Mesenchymal stem cell (in vitro differentiated cells and primary cell): ENCODE results near the gene CGREF1.

Experiments
- DNase-seq: peaks from one replicate; pipeline ENCODE4 v3.0.0-alpha.2; 2013
- H2AFZ ChIP-seq: one replicate; pipeline ENCODE4 v1.6.1; 2013; ENCODE audit warnings: low read depth, mild to moderate bottlenecking, control low read depth, inconsistent platforms, low read length, moderate library complexity
- H2AK5ac ChIP-seq: 2 replicates; pipeline ENCODE4 v1.6.1; 2013; ENCODE audit warnings: low read length, moderate library complexity, mild to moderate bottlenecking, inconsistent platforms; ENCODE audit not compliant: severe bottlenecking
- H2BK120ac ChIP-seq: one replicate; pipeline ENCODE4 v1.6.1; 2013; ENCODE audit warnings: low read depth, mild to moderate bottlenecking, inconsistent platforms, low read length, moderate library complexity
- H2BK12ac ChIP-seq, 2 experiments: one replicate each; pipeline ENCODE4 v1.6.1; 2013; ENCODE audit warnings: inconsistent platforms in 2 of 2, low read length in 2 of 2, mild to moderate bottlenecking in 2 of 2, moderate library complexity in 2 of 2, control low read depth in 1 of 2
- H2BK15ac ChIP-seq: one replicate; pipeline ENCODE4 v1.6.1; 2013; ENCODE audit warnings: mild to moderate bottlenecking, low read depth, inconsistent platforms; ENCODE audit not compliant: poor library complexity, severe bottlenecking
- H2BK5ac ChIP-seq: 2 replicates; pipeline ENCODE4 v1.6.1; 2013; ENCODE audit warnings: low read depth, mild to moderate bottlenecking, low read length, control low read depth, inconsistent platforms; ENCODE audit not compliant: poor library complexity, severe bottlenecking
- H3K14ac ChIP-seq, 2 experiments: one replicate each; pipeline ENCODE4 v1.6.1; 2013; ENCODE audit warnings: inconsistent platforms in 2 of 2, low read length in 2 of 2, control low read depth in 1 of 2, mild to moderate bottlenecking in 1 of 2, moderate library complexity in 1 of 2
- H3K18ac ChIP-seq, 2 experiments: one replicate each; pipeline ENCODE4 v1.6.1; 2013; ENCODE audit warnings: inconsistent platforms in 2 of 2, low read length in 2 of 2, control low read depth in 1 of 2, low read depth in 1 of 2, mild to moderate bottlenecking in 1 of 2
- H3K23ac ChIP-seq, 2 experiments: one replicate each; pipeline ENCODE4 v1.6.1; 2013; ENCODE audit warnings: inconsistent platforms in 2 of 2, low read length in 2 of 2, mild to moderate bottlenecking in 2 of 2, moderate library complexity in 2 of 2, control low read depth in 1 of 2
- H3K27ac ChIP-seq: 2 replicates; pipeline ENCODE4 v1.5.1; 2013; ENCODE audit warnings: mild to moderate bottlenecking, moderate library complexity, low read length, control low read depth, inconsistent platforms; ENCODE audit not compliant: poor library complexity, severe bottlenecking
- H3K27me3 ChIP-seq, 2 experiments: 2 replicates each; pipeline versions ENCODE4 v1.6.1 to v1.7.0; 2013; ENCODE audit warnings: low read length in 2 of 2, mild to moderate bottlenecking in 2 of 2, moderate library complexity in 2 of 2, control low read depth in 1 of 2, inconsistent platforms in 1 of 2; ENCODE audit not compliant: control insufficient read depth in 1 of 2, insufficient read depth in 1 of 2
- H3K36me3 ChIP-seq, 2 experiments: 2 replicates each; pipeline versions ENCODE4 v1.6.1 to v1.7.0; 2013; ENCODE audit warnings: low read length in 2 of 2, control low read depth in 1 of 2, inconsistent platforms in 1 of 2, low read depth in 1 of 2, mild to moderate bottlenecking in 1 of 2; ENCODE audit not compliant: insufficient read depth in 2 of 2, control insufficient read depth in 1 of 2
- H3K4ac ChIP-seq, 2 experiments: one replicate each; pipeline ENCODE4 v1.6.1; 2013; ENCODE audit warnings: inconsistent platforms in 2 of 2, low read length in 2 of 2, mild to moderate bottlenecking in 2 of 2, moderate library complexity in 2 of 2, control low read depth in 1 of 2, low read depth in 1 of 2
- H3K4me1 ChIP-seq: 2 replicates; pipeline ENCODE4 v1.6.1; 2013; ENCODE audit warnings: low read depth, low read length, control low read depth; ENCODE audit not compliant: control insufficient read depth, insufficient read depth
- H3K4me2 ChIP-seq: 2 replicates; pipeline ENCODE4 v1.6.1; 2013; ENCODE audit warnings: low read length, mild to moderate bottlenecking, inconsistent platforms; ENCODE audit not compliant: poor library complexity, severe bottlenecking
- H3K4me3 ChIP-seq, 2 experiments: 2 replicates each; pipeline versions ENCODE4 v1.5.1 to v1.7.0; 2013; ENCODE audit warnings: low read length in 2 of 2, mild to moderate bottlenecking in 2 of 2, control low read depth in 1 of 2, low read depth in 1 of 2; ENCODE audit not compliant: insufficient read depth in 1 of 2
- H3K79me1 ChIP-seq: replicated peaks from 2 replicates; pipeline ENCODE4 v1.6.1; 2013; ENCODE audit warnings: mild to moderate bottlenecking, control low read depth, low read length, inconsistent platforms; ENCODE audit not compliant: poor library complexity, severe bottlenecking
- H3K9ac ChIP-seq: 2 replicates; pipeline ENCODE4 v1.7.0; 2013; ENCODE audit warnings: mild to moderate bottlenecking, low read length, moderate library complexity
- H3K9me3 ChIP-seq: 2 replicates; pipeline ENCODE4 v1.7.0; 2013; ENCODE audit warnings: mild to moderate bottlenecking, low read length; ENCODE audit not compliant: control insufficient read depth
- H4K8ac ChIP-seq: one replicate; pipeline ENCODE4 v1.6.1; 2013; ENCODE audit warnings: inconsistent platforms, mild to moderate bottlenecking, low read length, moderate library complexity
- H4K91ac ChIP-seq: one replicate; pipeline ENCODE4 v1.6.1; 2013; ENCODE audit warnings: mild to moderate bottlenecking, low read length, inconsistent platforms
- WGBS: methylation state at CpG from one replicate; pipeline ENCODE4 v1.1.7; 2013; ENCODE audit warnings: mixed read lengths; 5-methylcytosine and 5-hydroxymethylcytosine counted together

CGREF1 gene

DNA sequence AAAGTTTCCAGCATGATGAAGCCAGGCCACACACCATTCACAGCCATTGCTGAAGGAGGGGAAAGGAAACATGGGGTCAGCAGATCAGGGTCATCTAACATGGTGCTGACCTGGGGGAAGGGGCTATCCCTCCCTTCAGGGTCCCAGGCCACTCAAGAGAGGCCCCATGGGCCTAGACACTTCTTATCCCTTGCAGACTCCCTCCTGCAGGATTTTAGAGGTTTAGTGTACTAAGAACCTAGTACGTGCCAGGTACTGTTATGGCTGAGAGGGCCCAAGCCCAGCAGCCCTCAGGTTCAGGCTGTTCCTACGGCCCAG, 23.5 kb downstream of the CGREF1 start:
- Histone ChIP-seq H4K8ac (no peak overlapping the region), H2AK5ac (no peak overlapping the region), H2BK12ac (no peak overlapping the region), H3K4me1 (peaks cover 20% of the 10 kb centered on the region), H3K9ac (no peak overlapping the region), H3K4ac (no peak overlapping the region), H3K36me3 (no peaks in the 10 kb centered on the region), H3K4me3 (no peak overlapping the region), H3K23ac (no peak overlapping the region), H2BK15ac (no peak overlapping the region), H2BK120ac (no peak overlapping the region), H3K18ac (no peak overlapping the region), H3K9me3 (no peaks in the 10 kb centered on the region), H4K91ac (no peak overlapping the region), H3K14ac (no peak overlapping the region), H3K27ac (no peak overlapping the region), H2AFZ (peak overlapping the region; percentile 46), H3K27me3 (peaks cover 0 to 8% of the 10 kb centered on the region in 2 experiments), H3K79me1 (no peaks in the 10 kb centered on the region), H3K4me2 (no peak overlapping the region), H2BK5ac (no peak overlapping the region)
- no peak for DNase-seq
- WGBS: 89% methylated on average over 2 of the region's 2 CpGs

DNA sequence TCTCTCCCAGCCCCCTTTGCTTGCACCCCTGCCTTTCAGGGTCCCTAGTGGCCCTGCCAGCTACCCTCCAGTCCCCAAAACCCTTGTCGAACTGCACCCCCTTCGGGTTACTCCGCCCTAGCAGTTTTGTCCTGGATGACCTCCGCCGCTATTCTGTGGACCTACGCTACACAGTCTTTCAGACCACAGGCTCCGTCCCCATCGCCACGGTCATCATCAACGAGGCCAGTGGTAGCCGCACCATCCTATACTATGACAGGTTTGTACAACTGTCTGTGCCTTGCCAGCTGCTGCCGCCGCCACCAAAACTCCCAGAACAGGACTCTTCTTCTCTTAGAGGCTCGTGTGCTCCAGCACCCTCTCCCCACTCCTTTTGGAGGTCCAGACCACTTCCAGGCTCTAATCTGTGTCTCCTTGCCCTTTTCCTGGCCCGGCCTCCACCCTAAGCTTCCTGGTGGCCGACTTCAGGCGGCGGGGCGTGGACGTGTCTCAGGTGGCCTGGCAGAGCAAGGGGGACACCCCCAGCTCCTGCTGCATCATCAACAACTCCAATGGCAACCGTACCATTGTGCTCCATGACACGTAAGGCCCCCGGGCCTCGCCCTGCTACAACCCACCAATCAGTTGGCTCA, 24.5 kb downstream of the CGREF1 start:
- Histone ChIP-seq H2BK120ac (no peak overlapping the region), H3K23ac (no peak overlapping the region), H2AK5ac (no peak overlapping the region), H2BK12ac (no peak overlapping the region), H3K18ac (no peak overlapping the region), H3K4me3 (no peak overlapping the region), H3K9ac (no peak overlapping the region), H3K27me3 (peaks cover under 1 to 1% of the 10 kb centered on the region in 2 experiments), H4K8ac (no peak overlapping the region), H3K4me2 (no peak overlapping the region), H2BK15ac (no peak overlapping the region), H3K79me1 (no peaks in the 10 kb centered on the region), H3K36me3 (no peaks in the 10 kb centered on the region), H3K9me3 (no peaks in the 10 kb centered on the region), H2AFZ (no peak overlapping the region), H3K27ac (no peak overlapping the region), H3K4ac (no peak overlapping the region), H3K4me1 (peaks cover 18% of the 10 kb centered on the region), H4K91ac (no peak overlapping the region), H2BK5ac (no peak overlapping the region), H3K14ac (no peak overlapping the region)
- WGBS: 96% methylated on average over 24 of the region's 24 CpGs
- no peak for DNase-seq

DNA sequence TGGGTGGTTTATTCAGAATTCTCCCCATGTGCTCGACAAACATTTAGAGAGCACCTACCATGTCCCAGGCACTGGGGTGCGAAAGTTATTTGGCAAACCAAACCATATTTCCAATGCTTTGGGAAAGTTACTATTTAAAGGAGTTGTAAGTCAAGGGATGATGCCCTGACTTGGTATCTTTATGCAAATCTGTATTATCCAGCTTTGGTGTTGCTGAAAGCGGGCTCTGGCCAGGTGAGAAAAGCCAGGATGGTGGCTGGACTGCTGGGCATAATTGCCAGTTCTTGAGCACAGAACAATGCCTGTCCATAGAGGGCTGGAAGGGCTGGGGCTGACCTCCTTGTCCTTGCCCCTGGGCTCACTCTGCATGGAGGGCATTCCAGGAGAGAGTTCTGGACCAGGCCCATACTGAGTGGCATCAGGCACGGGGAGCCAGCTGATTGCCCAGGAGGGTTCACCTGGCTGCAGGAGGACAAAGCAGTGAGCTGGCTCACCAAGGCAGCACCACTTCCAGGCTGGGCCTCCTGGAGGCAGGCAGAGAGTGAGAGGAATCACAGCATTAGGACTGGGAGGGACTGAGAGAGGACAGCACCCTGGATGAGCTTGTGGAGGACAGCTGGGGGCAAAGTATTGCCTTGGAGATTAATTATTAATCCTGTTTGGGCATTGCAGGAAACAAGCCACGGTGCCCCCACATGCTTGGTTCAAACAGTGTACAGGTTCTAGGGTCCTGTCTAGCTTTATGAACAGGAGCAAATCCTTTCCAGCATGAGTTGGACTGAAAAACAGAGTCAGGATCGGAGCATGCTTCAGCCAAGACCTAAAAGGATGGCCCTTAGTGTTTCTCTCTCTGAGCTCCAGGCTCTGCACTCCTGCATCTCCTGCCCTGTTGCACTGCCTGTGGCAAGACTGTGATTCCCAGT, 25.2 kb downstream of the CGREF1 start:
- Histone ChIP-seq H3K27me3 (peaks cover 0 to 5% of the 10 kb centered on the region in 2 experiments), H3K18ac (no peak overlapping the region), H3K4ac (no peak overlapping the region), H2AK5ac (no peak overlapping the region), H3K9me3 (no peaks in the 10 kb centered on the region), H2BK12ac (no peak overlapping the region), H3K4me1 (peaks cover 17% of the 10 kb centered on the region), H4K91ac (peak overlapping the region; percentile 20), H3K9ac (no peak overlapping the region), H3K27ac (no peak overlapping the region), H2BK120ac (no peak overlapping the region), H3K23ac (no peak overlapping the region), H2AFZ (no peak overlapping the region), H2BK15ac (no peak overlapping the region), H3K79me1 (no peaks in the 10 kb centered on the region), H3K4me3 (no peak overlapping the region), H4K8ac (no peak overlapping the region), H3K36me3 (no peaks in the 10 kb centered on the region), H2BK5ac (no peak overlapping the region), H3K4me2 (no peak overlapping the region), H3K14ac (no peak overlapping the region)
- 94% methylated on average over 6 of the region's 6 CpGs for WGBS
- DNase-seq: no peak

DNA sequence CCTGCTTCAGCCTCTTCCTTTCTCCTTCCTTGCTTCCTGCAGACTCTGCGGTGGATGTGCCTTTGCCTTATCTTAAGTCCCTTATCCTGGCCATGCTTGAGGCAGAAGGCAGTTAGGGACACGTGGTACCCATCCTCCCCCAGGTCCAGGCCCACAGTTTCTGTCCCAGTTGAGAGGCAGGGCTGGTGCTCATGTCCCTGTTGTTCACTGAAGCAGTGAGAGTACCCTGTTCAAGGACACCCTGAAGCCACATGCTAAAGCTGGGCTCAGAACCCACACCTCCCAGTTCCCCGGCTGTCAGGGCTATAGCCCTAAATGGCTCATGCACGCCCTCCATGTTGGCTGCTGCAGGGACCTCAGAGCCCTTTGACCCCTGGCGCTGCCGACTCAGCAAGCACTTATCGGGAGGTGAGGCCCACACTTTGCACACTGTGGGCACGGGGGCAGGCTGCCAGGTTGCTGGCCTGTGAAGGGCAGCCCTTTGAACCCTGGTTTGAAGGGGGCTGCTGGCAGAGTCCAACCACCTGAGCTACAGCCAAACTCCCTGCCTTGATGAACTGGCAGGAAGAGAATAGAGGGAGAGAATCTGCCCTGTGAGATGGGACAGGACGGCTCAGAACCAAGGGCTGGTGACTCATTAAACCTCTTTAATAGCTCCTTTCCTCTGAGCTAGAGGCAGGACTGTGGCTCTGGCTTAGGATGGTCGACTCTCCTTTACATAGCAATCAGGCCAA, 26.1 kb downstream of the CGREF1 start:
- Histone ChIP-seq H2BK120ac (no peak overlapping the region), H2BK12ac (no peak overlapping the region), H3K9me3 (no peaks in the 10 kb centered on the region), H2BK5ac (no peak overlapping the region), H3K27ac (no peak overlapping the region), H3K27me3 (peaks cover 0 to 8% of the 10 kb centered on the region in 2 experiments), H3K4me3 (no peak overlapping the region), H2AFZ (no peak overlapping the region), H2BK15ac (no peak overlapping the region), H3K4me1 (peaks cover 17% of the 10 kb centered on the region), H3K23ac (no peak overlapping the region), H3K4ac (no peak overlapping the region), H3K18ac (no peak overlapping the region), H2AK5ac (no peak overlapping the region), H3K36me3 (no peaks in the 10 kb centered on the region), H3K4me2 (no peak overlapping the region), H3K9ac (no peak overlapping the region), H3K14ac (peak overlapping the region in 1 of 2 experiments; percentile 69), H4K8ac (no peak overlapping the region), H3K79me1 (no peaks in the 10 kb centered on the region), H4K91ac (peak overlapping the region; percentile 54)
- DNase-seq: no peak
- 69% methylated on average over 10 of the region's 10 CpGs for WGBS
